ENCODE results near the gene DDX4. TPM values are rescaled to one million over a fixed set of nuclear protein-coding genes. Genes with fewer than 3 reads are reported as not detected.

DDX4 gene
- not detected in 2 replicates for total RNA-seq

DNA sequence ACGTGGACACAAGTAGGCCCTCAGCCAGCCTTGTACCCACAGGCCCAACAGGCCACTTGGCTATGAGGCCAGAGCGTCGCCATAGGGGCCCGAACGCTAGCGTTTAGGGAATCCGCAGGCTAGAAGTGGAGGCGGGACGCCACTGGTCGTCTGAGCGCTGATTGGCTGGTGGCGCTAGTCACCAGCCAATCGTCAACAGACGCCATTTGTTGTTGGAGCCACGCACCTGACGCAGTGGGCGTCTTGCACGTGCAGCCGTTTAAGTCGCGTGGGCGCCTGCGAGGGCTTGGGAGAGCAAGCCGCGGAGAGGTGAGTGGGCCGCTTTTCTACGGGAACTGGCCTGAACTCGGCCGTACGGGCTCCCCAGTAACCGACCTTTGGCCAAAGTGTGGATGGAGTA is at the start of gene DDX4:
TSS of gene DDX4 (plus strand) at position 269 of the 400 bp plus-strand sequence. CDS start 903 bp downstream, outside the sequence.

DNA sequence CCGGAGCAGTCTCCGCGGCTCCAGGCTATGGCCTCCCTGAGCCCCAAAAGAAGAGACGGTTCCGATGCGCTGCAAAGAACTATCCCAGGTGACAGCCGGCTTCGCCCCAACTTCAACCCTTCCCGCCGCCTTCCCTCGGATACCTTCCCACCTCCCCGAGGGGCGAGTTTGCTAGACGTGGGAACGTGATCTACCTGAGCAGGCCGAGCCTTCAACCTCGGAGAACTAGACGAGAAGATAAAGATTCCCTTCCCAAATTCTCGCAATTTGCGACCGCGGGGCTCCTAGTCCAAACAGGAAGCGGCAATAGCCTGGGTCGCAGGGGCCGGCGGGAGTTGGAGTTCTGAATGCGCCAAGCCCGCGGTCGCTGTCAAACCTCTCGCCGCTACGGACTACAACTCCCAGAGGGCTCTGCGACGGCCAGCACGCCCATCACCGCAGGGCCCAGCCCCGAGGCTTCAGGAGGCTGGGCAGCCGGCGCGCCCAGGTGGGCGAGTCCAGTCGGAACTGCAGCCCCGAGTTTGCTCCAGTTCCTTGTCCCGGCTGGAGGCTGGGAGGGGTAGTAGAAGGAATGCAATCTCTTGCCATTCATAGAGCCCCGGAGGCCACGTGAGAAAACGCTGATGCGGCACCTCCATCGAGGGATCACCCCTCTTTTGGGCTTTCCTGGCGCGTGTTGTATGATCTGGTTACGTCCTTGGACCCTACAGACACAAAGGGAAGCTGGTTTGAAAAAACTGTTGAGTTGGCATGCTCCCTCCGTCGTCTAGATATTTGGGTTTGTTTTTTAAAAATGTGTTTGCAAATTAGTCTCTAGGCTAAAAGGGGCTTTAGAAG is 25.6 kb upstream of the DDX4 start, which contains the start of gene SLC38A9:
TSS of gene SLC38A9 (minus strand) at position 302 of the 837 bp plus-strand sequence. CDS start 14,366 bp downstream, outside the sequence.

DNA sequence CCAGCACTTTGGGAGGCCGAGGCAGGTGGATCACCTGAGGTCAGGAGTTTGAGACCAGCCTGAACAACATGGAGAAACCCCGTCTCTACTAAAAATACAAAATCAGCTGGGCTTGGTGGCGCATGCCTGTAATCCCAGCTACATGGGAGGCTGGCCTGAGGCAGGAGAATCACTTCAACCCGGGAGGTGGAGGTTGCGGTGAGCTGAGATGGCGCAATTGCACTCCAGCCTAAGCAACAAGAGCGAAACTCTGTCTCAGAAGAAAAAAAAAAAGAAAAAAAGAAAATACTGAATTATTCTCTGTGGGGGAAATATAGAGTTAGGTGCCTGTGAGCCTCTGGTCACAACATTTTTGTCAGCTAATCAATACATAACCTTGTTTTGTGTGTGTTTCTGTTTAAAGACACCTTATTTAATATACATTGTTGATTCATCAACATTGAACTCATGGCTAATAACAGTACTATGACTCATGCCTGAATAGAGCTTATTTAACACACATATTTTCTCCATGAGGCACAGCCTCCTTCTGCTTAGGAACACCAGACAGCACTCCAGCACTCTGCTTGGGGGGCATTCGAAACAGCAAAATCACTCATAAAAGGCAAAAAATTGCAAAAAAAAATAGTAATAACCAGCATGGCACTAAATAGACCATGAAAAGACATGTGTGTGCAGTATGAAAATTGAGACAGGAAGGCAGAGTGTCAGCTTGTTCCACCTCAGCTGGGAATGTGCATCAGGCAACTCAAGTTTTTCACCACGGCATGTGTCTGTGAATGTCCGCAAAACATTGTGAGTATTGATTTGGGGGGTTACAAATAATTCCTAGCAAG is 113.2 kb downstream of the DDX4 start, which contains the start of gene IL31RA:
TSS of gene IL31RA (plus strand) at position 519 of the 836 bp plus-strand sequence. CDS start at position 733, 214 bp downstream.

Small RNA genes within 50 kb of the gene (small RNA-seq; reads per million reads assigned to genes)
- gene AC016632.1 (not detected), gene RNA5SP183 (not detected)

Other genes with a start within 250 kb of the DDX4 start
- 21.6 and 31.2 TPM in 2 replicates for gene PLPP1, start 203.1 kb upstream of the DDX4 start, total RNA-seq
- gene SLC38A9, start 25.7 kb upstream of the DDX4 start, total RNA-seq = 43.2 and 63.1 TPM in 2 replicates
- gene IL31RA, start 113.3 kb downstream of the DDX4 start, total RNA-seq = under 0.01 TPM in 1 of 2 replicates, not detected in the other